Uterus (tissue), 2 donors: ENCODE measurements around the gene MPP7.

Source experiments
- CTCF ChIP-seq, 4 experiments: fragments of 200-600 bp in 2 of 4; fragments of 450-650 bp in 2 of 4; sonication (generic) in 2 of 4; IDR thresholded peaks; one replicate each; pipeline ENCODE4 v1.5.1; 2016 to 2019; ENCODE audit warnings: antibody characterized with exemption in 4 of 4, mild to moderate bottlenecking in 2 of 4, moderate library complexity in 1 of 4
- POLR2A ChIP-seq, 2 donors: fragments of 450-650 bp; IDR thresholded peaks; one replicate each; pipeline ENCODE4 v1.6.1; 2016; ENCODE audit warnings: antibody characterized with exemption in 2 of 2, mild to moderate bottlenecking in 1 of 2, moderate library complexity in 1 of 2

DNA sequence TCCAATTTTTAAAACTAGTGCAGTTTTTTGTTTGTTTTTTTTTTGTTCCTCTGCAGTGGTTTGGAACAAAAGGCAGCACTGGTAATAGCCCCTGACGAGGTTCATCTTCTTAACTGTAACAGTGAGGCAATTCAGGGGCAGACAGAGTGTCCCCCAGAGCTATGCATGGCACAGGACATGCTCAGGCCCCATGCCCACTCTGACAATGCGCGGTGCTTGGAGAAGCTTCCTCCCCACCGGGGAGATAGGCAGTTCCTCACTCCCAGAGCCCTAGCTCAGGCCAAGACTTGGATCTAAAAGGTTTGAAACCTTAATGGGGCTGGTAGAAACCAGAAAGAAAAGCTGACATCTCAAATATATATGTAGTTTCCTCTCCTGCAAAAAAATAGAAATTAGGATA is 17.9 kb upstream of the MPP7 start:
- TF ChIP-seq POLR2A (IDR thresholded peaks at IDR 0.05) (no peak), CTCF (IDR thresholded peaks at IDR 0.05) (no peak)
